VCaP (cell line): ENCODE measurements around the gene CYP3A4.
"Not testable (repeated sequence)": the region's sequence is repeated elsewhere in the genome, so short reads cannot be mapped to it uniquely, and the experiment has no call there.

ENCODE experiments used
- H3K27ac ChIP-seq: fragments of 450-650 bp; 2 replicates; pipeline ENCODE4 v1.5.1; 2017
- TF ChIP-seq, protein P1 (sequence below): fragments of 450-650 bp; conservative IDR thresholded peaks from 2 replicates; pipeline ENCODE4 v1.5.1; 2017; ENCODE audit warnings: mild to moderate bottlenecking, moderate library complexity

CYP3A4 gene

DNA sequence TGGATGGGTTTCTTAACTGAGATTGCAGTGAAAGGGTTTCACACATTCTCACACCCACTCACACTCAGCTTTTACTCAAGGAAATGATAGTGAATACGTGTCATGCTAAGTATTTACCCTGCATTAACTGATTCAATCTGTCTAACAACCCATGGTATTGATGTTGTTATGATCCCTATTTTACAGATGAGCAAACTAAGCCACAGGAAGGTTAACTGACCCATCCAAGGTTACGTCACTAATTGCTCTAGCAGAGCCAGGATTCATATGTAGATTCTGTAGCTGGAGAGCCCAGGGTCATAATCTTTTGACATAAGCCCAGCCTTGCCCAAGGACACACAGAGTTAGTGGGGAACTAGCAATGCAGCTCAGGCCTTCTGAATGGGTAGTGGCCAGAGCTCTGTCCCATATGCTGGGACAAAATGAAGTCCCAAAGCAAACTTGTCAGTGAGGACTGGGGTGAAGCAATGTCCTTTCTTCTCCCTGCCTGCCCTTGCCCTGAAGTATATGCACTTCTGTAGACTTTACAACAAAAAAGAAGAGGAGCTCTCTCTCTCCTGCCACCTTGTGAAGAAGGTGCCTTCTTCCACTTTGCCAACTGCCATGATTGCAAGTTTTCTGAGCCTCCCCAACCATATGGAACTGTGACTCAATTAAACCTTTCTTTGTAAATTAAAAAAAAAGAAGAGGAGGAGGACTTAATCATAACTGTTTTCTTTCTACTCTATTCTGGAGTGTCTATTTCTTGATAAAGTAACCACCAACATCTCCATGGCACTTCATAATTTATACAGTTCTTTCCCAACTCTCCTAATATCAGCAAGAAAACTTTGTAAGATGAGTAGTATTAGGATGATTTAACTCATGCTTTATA lies 44.0 kb downstream of the CYP3A4 start:
- TF ChIP-seq, protein P1, sequence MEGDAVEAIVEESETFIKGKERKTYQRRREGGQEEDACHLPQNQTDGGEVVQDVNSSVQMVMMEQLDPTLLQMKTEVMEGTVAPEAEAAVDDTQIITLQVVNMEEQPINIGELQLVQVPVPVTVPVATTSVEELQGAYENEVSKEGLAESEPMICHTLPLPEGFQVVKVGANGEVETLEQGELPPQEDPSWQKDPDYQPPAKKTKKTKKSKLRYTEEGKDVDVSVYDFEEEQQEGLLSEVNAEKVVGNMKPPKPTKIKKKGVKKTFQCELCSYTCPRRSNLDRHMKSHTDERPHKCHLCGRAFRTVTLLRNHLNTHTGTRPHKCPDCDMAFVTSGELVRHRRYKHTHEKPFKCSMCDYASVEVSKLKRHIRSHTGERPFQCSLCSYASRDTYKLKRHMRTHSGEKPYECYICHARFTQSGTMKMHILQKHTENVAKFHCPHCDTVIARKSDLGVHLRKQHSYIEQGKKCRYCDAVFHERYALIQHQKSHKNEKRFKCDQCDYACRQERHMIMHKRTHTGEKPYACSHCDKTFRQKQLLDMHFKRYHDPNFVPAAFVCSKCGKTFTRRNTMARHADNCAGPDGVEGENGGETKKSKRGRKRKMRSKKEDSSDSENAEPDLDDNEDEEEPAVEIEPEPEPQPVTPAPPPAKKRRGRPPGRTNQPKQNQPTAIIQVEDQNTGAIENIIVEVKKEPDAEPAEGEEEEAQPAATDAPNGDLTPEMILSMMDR: no peak
- H3K27ac ChIP-seq: no peak overlapping the region

DNA sequence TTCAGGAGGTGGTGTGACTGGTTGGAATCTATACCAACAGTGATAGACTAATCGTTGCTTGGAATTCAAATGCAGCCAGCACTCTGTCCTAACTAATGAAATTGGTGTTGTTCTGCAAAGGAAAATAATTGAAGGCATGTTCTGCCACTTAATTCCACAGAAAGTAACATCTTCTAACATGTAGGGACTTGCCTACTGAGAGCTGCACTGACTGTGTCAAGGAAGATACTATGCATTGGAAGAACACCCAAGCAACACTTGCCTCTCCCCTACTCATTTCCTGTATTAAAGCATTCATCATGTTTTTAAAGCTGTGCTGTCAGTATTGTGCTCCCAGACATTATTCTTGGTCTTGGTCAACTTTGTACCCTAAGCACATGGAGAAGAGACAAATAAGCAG lies 46.3 kb downstream of the CYP3A4 start:
- TF ChIP-seq, protein P1: no peak

DNA sequence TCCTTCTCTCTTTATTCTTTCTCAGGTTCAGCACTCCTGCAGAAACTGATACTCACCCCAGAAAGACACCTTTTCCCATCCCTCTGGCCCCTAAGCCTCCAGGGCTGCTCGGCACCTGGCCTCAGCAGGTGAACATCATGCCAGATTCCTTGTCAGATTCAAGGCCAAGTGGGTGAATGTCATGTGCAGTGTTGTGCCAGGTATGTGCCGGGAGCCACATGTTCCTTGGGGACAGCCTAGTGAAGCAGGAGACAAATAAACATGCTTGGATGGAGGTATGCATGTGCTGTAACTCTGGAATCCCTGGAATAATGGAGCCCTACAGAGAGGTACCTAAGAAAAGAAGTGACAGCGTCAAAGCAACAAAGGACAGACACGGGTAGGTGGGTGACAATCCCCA lies 47.3 kb downstream of the CYP3A4 start:
- H3K27ac ChIP-seq: not testable (repeated sequence)

More for the DNA sequence above, 46.3 kb downstream of the CYP3A4 start:
- H3K27ac ChIP-seq: no peak overlapping the region

DNA sequence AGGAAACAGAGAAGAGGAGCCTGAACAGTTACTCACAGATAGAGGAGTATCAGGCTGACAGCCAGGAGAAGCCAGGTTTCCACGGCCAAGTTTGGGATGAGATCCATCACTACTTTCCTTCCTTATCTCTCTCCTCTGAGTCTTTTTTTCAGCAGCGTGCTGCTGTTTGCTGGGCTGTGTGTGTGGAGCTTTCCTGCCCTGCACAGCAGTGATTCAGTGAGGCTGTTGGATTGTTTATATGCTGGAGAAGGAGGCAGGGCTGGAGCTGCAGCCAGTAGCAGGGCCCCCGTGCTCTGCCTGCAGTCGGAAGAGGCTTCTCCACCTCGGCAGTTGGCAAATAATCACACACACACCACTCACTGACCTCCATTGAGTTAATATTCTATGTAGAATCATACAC lies 49.0 kb downstream of the CYP3A4 start, which contains the start of gene CYP3A7:
TSS of gene CYP3A7 (minus strand) at position 210 of the 400 bp plus-strand sequence. CDS start at position 107, 103 bp downstream.
- no peak within 1 kb of the TSS for H3K27ac ChIP-seq

DNA sequence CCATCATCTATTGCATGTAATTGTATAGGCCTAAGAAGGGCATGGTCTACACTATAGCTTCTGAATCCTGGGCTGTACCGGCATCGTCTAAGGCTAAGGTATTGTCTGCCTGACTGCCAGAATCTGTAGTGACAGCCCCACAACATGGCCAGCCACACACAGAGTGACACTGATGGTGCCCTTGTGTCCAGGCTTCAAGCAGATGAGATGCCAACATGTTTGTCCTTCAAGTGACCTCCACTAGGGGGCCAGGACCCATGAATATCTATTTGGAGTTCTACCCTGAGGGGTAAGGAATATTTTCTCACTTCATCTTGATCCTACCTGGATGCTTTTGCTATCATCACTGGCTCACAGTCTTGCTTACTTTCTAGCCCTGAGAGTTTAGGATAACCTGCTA lies 50.5 kb downstream of the CYP3A4 start:
- TF ChIP-seq, protein P1: 0 out of 2 replicates have a peak, but pooled peaks have one; percentile 12
- H3K27ac ChIP-seq: no peak overlapping the region

More for the DNA sequence above, 49.0 kb downstream of the CYP3A4 start, which contains the start of gene CYP3A7:
- TF ChIP-seq, protein P1: no peak

DNA sequence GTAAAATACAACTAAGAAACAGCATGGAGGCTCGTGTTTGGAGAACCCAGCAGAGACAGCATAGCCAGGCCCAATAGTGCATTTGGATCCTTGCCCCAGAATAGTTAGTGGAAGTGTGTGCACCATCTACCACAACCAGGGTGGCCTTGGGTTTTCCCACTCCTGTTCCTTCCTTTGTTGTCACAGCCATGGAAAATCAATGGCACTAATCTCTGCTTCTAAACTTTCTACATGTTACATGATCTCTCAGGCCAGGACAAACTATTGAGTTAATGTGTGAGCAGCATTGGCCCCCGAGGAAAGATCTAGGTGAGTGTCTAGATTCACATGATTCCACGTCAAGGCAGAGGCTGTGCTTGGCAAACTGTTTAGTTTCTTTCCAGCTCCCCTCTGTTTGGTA lies 51.0 kb downstream of the CYP3A4 start:
- H3K27ac ChIP-seq: no peak overlapping the region
- TF ChIP-seq, protein P1: no peak

DNA sequence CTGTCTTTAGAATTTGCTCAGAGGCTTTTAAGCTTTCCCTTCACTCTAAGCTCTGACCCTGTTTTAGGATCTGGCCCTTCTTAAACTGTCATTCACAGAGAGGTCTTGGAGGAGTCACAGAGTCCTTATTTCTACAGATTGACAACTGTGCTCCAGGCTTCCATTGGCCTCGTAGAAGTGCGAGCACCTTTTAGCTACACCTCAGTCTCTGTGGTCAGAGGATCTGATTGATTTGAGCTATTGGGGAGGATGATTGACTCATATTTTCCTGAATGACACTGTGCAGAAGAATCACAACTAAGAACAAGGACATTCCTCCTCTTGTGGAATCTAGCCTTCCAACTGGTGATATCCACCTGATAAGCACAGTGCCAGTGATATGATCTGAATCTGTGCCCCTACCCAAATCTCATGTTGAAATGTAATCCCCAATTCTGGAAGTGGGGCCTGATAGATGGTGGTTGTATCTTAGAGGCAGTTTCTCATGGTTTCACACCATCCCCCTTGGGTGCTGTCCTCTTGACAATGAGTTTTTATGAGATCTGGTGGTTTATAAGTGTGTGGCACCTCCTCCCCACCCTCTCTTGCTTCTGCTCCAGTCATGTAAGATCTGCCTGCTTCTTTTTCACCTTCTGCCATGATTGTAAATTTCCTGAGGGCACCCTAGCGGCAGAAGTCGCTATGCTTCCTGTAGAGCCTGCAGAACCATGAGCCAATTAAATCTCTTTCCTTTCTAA lies 52.2 kb downstream of the CYP3A4 start:
- TF ChIP-seq, protein P1: no peak
- no peak overlapping the region for H3K27ac ChIP-seq
